SK-N-SH (cell line): ENCODE measurements around the gene WLS. TPM values are rescaled to one million over a fixed set of nuclear protein-coding genes. Genes with fewer than 3 reads are reported as not detected.

ENCODE experiments used
- CTCF ChIA-PET: fragments of 300-600, 350-600 bp; formaldehyde crosslinking; extraction: SDS; loops from one replicate; lab custom pipeline; 2021; lab: Yijun Ruan, JAX
- POLR2A ChIA-PET: fragments of 350-600 bp; sonication (Branson Sonifier 250); formaldehyde crosslinking; extraction: SDS; loops from one replicate; lab custom pipeline; 2020; ENCODE audit warnings: antibody characterized with exemption, inconsistent platforms; lab: Yijun Ruan, JAX
- DNase-seq: peaks from one replicate; pipeline ENCODE4 v3.0.0; 2012
- H2AFZ ChIP-seq: fragments of 200-600 bp; sonication (generic); 2 replicates; pipeline ENCODE4 v1.8.1; 2016; ENCODE audit warnings: antibody characterized with exemption, mild to moderate bottlenecking, low read depth
- H3F3A ChIP-seq: fragments of 200-600 bp; sonication (generic); replicated peaks from 2 replicates; pipeline ENCODE3; 2016; ENCODE audit warnings: antibody characterized with exemption, mild to moderate bottlenecking; ENCODE audit not compliant: insufficient read depth
- H3K27ac ChIP-seq, 2 experiments: fragments of 200-500 bp in 1 of 2; fragments of 200-600 bp in 1 of 2; sonication (Bioruptor generic) in 1 of 2; sonication (generic), shearing (Covaris generic) in 1 of 2; 2 replicates each; pipeline versions ENCODE4 v1.5.1 to v1.6.1; 2014 to 2016; ENCODE audit warnings: low read depth in 2 of 2, inconsistent platforms in 1 of 2, low read length in 1 of 2, mild to moderate bottlenecking in 1 of 2, mixed read lengths in 1 of 2
- H3K27me3 ChIP-seq: fragments of 200-600 bp; sonication (generic), shearing (Covaris generic); 2 replicates; pipeline ENCODE4 v1.6.1; 2016; ENCODE audit warnings: mixed run types; ENCODE audit not compliant: insufficient read depth
- H3K36me3 ChIP-seq, 2 experiments: fragments of 200-500 bp in 1 of 2; fragments of 200-600 bp in 1 of 2; sonication (Bioruptor generic) in 1 of 2; sonication (generic) in 1 of 2; replicated peaks in 1 of 2; 2 replicates each; pipeline versions ENCODE3 to v1.5.1; 2014 to 2016; ENCODE audit warnings: low read length in 1 of 2, mild to moderate bottlenecking in 1 of 2; ENCODE audit not compliant: insufficient read depth in 2 of 2, control insufficient read depth in 1 of 2
- H3K4me1 ChIP-seq, 2 experiments: fragments of 200-500 bp in 1 of 2; fragments of 200-600 bp in 1 of 2; sonication (Bioruptor generic) in 1 of 2; sonication (generic), shearing (Covaris generic) in 1 of 2; 2 replicates each; pipeline versions ENCODE4 v1.5.1 to v1.6.1; 2014 to 2016; ENCODE audit warnings: low read depth in 1 of 2, low read length in 1 of 2, mixed run types in 1 of 2; ENCODE audit not compliant: insufficient read depth in 2 of 2, control insufficient read depth in 1 of 2
- H3K4me2 ChIP-seq: fragments of 200-600 bp; sonication (generic), shearing (Covaris generic); 2 replicates; pipeline ENCODE4 v1.6.1; 2017; ENCODE audit warnings: mixed run types
- H3K4me3 ChIP-seq, 2 experiments: fragments of 200-500 bp in 1 of 2; fragments of 200-600 bp in 1 of 2; sonication (Bioruptor generic) in 1 of 2; sonication (generic), shearing (Covaris generic) in 1 of 2; 2 replicates each; pipeline versions ENCODE4 v1.5.1 to v1.8.1; 2014 to 2016; ENCODE audit warnings: low read depth in 2 of 2, inconsistent platforms in 1 of 2, low read length in 1 of 2, mild to moderate bottlenecking in 1 of 2, mixed read lengths in 1 of 2, moderate library complexity in 1 of 2
- H3K79me2 ChIP-seq: fragments of 200-600 bp; sonication (generic); 2 replicates; pipeline ENCODE4 v1.8.1; 2017; ENCODE audit warnings: mild to moderate bottlenecking; ENCODE audit not compliant: insufficient read depth
- H3K9ac ChIP-seq: fragments of 200-600 bp; sonication (generic); 2 replicates; pipeline ENCODE4 v1.6.1; 2017; ENCODE audit warnings: mixed run types
- H3K9me2 ChIP-seq: fragments of 200-600 bp; sonication (generic); 2 replicates; pipeline ENCODE4 v1.6.1; 2017; ENCODE audit warnings: mixed run types
- H3K9me3 ChIP-seq: fragments of 200-600 bp; sonication (generic); 2 replicates; pipeline ENCODE4 v1.6.1; 2017; ENCODE audit warnings: mixed run types, mild to moderate bottlenecking, moderate library complexity
- H4K20me1 ChIP-seq: fragments of 200-600 bp; sonication (generic); 2 replicates; pipeline ENCODE4 v1.6.1; 2017; ENCODE audit warnings: mild to moderate bottlenecking, mixed run types; ENCODE audit not compliant: insufficient read depth
- CHD2 ChIP-seq: fragments of 150-350 bp; IDR thresholded peaks from 2 replicates; pipeline ENCODE4 v1.6.1; 2018; ENCODE audit warnings: low read length; ENCODE audit not compliant: partially characterized antibody
- ELF1 ChIP-seq: IDR thresholded peaks from 2 replicates; pipeline ENCODE4 v1.4.0; 2012
- EP300 ChIP-seq, 2 experiments: IDR thresholded peaks; 2 replicates each; pipeline versions ENCODE4 v1.4.0 to v1.6.1; 2012; ENCODE audit warnings: borderline replicate concordance in 1 of 2, low read depth in 1 of 2, low read length in 1 of 2
- FOSL2 ChIP-seq: IDR thresholded peaks from 2 replicates; pipeline ENCODE4 v1.4.0; 2012; ENCODE audit warnings: low read depth, mild to moderate bottlenecking, moderate library complexity, borderline replicate concordance
- FOXJ3 ChIP-seq: sonication (generic); formaldehyde crosslinking; IDR thresholded peaks from 2 replicates; pipeline ENCODE4 v1.5.1; 2020; ENCODE audit warnings: mild to moderate bottlenecking, missing genetic modification reagents
- FOXM1 ChIP-seq: IDR thresholded peaks from 2 replicates; pipeline ENCODE4 v1.4.0; 2012; ENCODE audit warnings: low read depth, mild to moderate bottlenecking
- GABPA ChIP-seq: IDR thresholded peaks from 2 replicates; pipeline ENCODE4 v1.4.0; 2012; ENCODE audit warnings: low read depth, mild to moderate bottlenecking
- MAX ChIP-seq: IDR thresholded peaks from 2 replicates; pipeline ENCODE4 v1.4.0; 2012; ENCODE audit warnings: low read depth
- MEF2A ChIP-seq: IDR thresholded peaks from 2 replicates; pipeline ENCODE4 v1.4.0; 2012; ENCODE audit warnings: low read depth, borderline replicate concordance
- MXI1 ChIP-seq: IDR thresholded peaks from 2 replicates; pipeline ENCODE4 v1.6.1; 2012; ENCODE audit warnings: mild to moderate bottlenecking, low read depth, low read length, improper control_type of control experiment
- RAD21 ChIP-seq: IDR thresholded peaks from 2 replicates; pipeline ENCODE4 v1.6.1; 2012; ENCODE audit warnings: mild to moderate bottlenecking, low read length
- RCOR1 ChIP-seq: fragments of 150-350 bp; IDR thresholded peaks from 2 replicates; pipeline ENCODE4 v1.6.1; 2017; ENCODE audit warnings: antibody characterized with exemption, low read length
- REST ChIP-seq: IDR thresholded peaks from 2 replicates; pipeline ENCODE4 v1.6.1; 2012; ENCODE audit warnings: mild to moderate bottlenecking, low read depth, low read length, moderate library complexity
- RXRA ChIP-seq: IDR thresholded peaks from 2 replicates; pipeline ENCODE4 v1.4.0; 2012; ENCODE audit warnings: low read depth, mild to moderate bottlenecking, borderline replicate concordance
- TAF1 ChIP-seq: IDR thresholded peaks from 2 replicates; pipeline ENCODE4 v1.6.1; 2012; ENCODE audit warnings: low read depth, mild to moderate bottlenecking, low read length, moderate library complexity, borderline replicate concordance
- TEAD4 ChIP-seq: IDR thresholded peaks from 2 replicates; pipeline ENCODE4 v1.4.0; 2012; ENCODE audit warnings: mild to moderate bottlenecking, borderline replicate concordance; ENCODE audit not compliant: insufficient read depth
- ZBTB33 ChIP-seq: IDR thresholded peaks from 2 replicates; pipeline ENCODE4 v1.4.0; 2012; ENCODE audit warnings: low read depth, borderline replicate concordance
- WGBS: methylation state at CpG from one replicate; pipeline ENCODE4 v1.1.6; 2017; ENCODE audit warnings: low lambda C conversion rate; 5-methylcytosine and 5-hydroxymethylcytosine counted together
- polyA plus RNA-seq, 3 experiments: library from polyadenylated mRNA; depleted of rRNA; stranded (reverse); fragments of >200 nt; gene quantifications; 2 replicates each; pipeline ENCODE4 v1.2.3, GENCODE V29; 2012

WLS gene
- polyA plus RNA-seq, 1 of the 3 experiments (the other 2 are of a cell fraction): 69.0 TPM

GRCh38 chr1:68166348-68166747 is 66.0 kb downstream of the WLS start:
- no peak overlapping the region for H3K4me3 ChIP-seq
- H3K36me3 ChIP-seq: peaks cover 9% of the 10 kb centered on the region in 2 experiments
- H3K79me2 ChIP-seq: peaks cover 9% of the 10 kb centered on the region
- H3K27ac ChIP-seq: no peak overlapping the region
- CTCF ChIA-PET: interaction anchor here (0.6 to 1.9 kb wide), 6 partner anchors 10 to 300 kb away, joined by 3 to 7 read pairs (median 3); no protein-coding TSS in a partner anchor
- H2AFZ ChIP-seq: no peak overlapping the region
- 92% methylated on average over 2 of the region's 2 CpGs for WGBS
- H3K9me3 ChIP-seq: no peaks in the 10 kb centered on the region
- no peaks in the 10 kb centered on the region for H3K27me3 ChIP-seq
- H3K9me2 ChIP-seq: no peaks in the 10 kb centered on the region
- H3K4me1 ChIP-seq: no peaks in the 10 kb centered on the region; a peak in 1 of 4 replicates
- no peaks in the 10 kb centered on the region for H4K20me1 ChIP-seq
- no peak overlapping the region for H3K9ac ChIP-seq
- H3K4me2 ChIP-seq: no peak overlapping the region
- POLR2A ChIA-PET: no interaction called here
- no peaks in the 10 kb centered on the region for H3F3A ChIP-seq
- no peak for TF ChIP-seq RCOR1
- TF ChIP-seq RAD21: no peak
- no peak for TF ChIP-seq TAF1
- no peak for TF ChIP-seq EP300 (IDR thresholded peaks at IDR 0.05; ENCODE audit: borderline replicate concordance in 1 of 2, low read depth in 1 of 2, low read length in 1 of 2)
- TF ChIP-seq RXRA: no peak
- no peak for TF ChIP-seq REST
- no peak for TF ChIP-seq MXI1
- no peak for TF ChIP-seq ELF1
- no peak for TF ChIP-seq TEAD4
- no peak for TF ChIP-seq MAX
- TF ChIP-seq FOSL2: no peak
- TF ChIP-seq FOXJ3 (CRISPR knock-in tag): no peak
- no peak for TF ChIP-seq GABPA
- TF ChIP-seq FOXM1: no peak
- TF ChIP-seq MEF2A: no peak
- no peak for TF ChIP-seq ZBTB33
- TF ChIP-seq CHD2: no peak
- DNase-seq: no peak
